Mucosa of rectum (tissue), 2 donors: Measurements from ENCODE around the gene RENBP.

Source experiments
- H3K27ac ChIP-seq, 2 donors: one replicate each; pipeline ENCODE4 v1.7.0; 2013; ENCODE audit warnings: inconsistent platforms in 2 of 2, low read depth in 2 of 2, low read length in 2 of 2
- H3K27me3 ChIP-seq, 2 donors: one replicate each; pipeline ENCODE4 v1.7.0; 2013; ENCODE audit warnings: low read length in 2 of 2; ENCODE audit not compliant: control insufficient read depth in 2 of 2, insufficient read depth in 2 of 2
- H3K36me3 ChIP-seq, 2 donors: one replicate each; pipeline ENCODE4 v1.7.0; 2013; ENCODE audit warnings: low read length in 2 of 2; ENCODE audit not compliant: control insufficient read depth in 2 of 2, insufficient read depth in 2 of 2
- H3K4me1 ChIP-seq, 2 donors: one replicate each; pipeline ENCODE4 v1.7.0; 2013; ENCODE audit warnings: low read length in 2 of 2, mild to moderate bottlenecking in 1 of 2; ENCODE audit not compliant: control insufficient read depth in 2 of 2, insufficient read depth in 2 of 2
- H3K4me3 ChIP-seq, 2 donors: one replicate each; pipeline ENCODE4 v1.7.0; 2013; ENCODE audit warnings: low read length in 2 of 2
- H3K9ac ChIP-seq, 2 donors: one replicate each; pipeline ENCODE4 v1.7.0; 2013; ENCODE audit warnings: low read length in 2 of 2, low read depth in 1 of 2, mild to moderate bottlenecking in 1 of 2
- H3K9me3 ChIP-seq, 2 donors: one replicate each; pipeline ENCODE4 v1.7.0; 2013; ENCODE audit warnings: low read length in 2 of 2; ENCODE audit not compliant: control insufficient read depth in 2 of 2
- donor health status: healthy.
- donor health status: Normal muscosa, but diverticular disease.

RENBP gene

DNA sequence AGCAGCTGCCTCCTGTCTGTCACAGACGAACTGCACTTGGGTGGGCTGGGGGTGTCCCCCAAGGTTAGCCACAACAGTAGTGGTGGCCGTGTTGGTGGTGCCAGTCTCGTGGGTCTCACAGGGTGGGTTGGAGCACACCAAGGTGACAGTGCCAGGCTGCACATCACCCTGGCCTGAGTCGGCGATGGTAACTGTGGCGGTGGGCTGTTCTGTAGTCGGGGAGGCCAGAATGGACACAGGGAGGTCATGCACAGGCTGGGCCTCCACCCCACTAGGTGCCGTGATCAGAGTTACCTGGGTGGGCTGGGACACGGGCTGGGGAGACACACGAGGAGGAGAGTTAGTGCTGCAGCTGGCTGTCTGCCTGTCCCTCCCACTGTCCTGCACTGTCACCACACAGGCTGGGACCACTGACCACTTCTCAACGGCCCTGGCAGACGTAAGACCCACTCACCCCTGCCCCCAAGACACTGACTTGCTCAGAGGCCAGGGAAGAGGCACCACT is 10.8 kb upstream of the RENBP start:
- Histone ChIP-seq H3K4me3 (no peak overlapping the region), H3K36me3 (peaks cover 52 to 79% of the 10 kb centered on the region in 2 donors), H3K9me3 (no peaks in the 10 kb centered on the region), H3K27ac (no peak overlapping the region), H3K4me1 (peaks cover 0 to 3% of the 10 kb centered on the region in 2 donors), H3K27me3 (no peaks in the 10 kb centered on the region), H3K9ac (no peak overlapping the region)

DNA sequence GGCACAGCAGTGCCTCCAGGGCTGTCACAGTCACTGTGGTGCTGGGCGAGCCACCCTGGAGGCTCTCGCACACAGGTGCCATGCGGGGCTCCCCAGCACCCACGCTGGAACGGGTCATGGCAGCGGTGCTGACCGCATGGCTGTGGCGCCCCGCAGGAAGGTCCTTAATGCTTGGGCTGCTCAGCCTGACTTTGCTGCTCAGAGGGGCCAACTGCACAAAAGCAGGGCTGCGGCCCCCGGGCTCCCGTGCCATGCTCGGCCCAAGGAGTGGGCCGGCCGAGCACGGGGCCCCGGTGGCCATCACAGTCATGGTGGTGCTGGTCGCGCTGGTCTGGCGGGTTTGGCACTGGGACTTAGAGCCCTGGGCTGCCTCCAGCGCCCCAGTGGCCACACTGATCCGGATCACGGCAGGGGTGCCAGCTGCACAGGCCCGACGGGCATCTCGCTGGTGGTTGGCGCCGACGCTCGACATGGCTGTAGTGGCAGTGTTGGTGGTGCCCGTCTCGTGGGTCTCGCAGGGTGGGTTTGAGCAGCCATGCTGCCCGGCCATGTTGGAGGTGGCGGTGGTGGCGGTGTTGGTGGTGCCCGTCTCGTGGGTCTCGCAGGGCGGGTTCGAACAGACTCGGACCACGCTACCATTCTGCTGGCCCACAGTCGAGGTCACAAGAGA is 10.2 kb upstream of the RENBP start:
- Histone ChIP-seq H3K9me3 (no peaks in the 10 kb centered on the region), H3K9ac (no peak overlapping the region), H3K27me3 (no peaks in the 10 kb centered on the region), H3K4me3 (no peak overlapping the region), H3K4me1 (peaks cover 0 to 3% of the 10 kb centered on the region in 2 donors), H3K36me3 (peaks cover 48 to 79% of the 10 kb centered on the region in 2 donors), H3K27ac (no peak overlapping the region)

DNA sequence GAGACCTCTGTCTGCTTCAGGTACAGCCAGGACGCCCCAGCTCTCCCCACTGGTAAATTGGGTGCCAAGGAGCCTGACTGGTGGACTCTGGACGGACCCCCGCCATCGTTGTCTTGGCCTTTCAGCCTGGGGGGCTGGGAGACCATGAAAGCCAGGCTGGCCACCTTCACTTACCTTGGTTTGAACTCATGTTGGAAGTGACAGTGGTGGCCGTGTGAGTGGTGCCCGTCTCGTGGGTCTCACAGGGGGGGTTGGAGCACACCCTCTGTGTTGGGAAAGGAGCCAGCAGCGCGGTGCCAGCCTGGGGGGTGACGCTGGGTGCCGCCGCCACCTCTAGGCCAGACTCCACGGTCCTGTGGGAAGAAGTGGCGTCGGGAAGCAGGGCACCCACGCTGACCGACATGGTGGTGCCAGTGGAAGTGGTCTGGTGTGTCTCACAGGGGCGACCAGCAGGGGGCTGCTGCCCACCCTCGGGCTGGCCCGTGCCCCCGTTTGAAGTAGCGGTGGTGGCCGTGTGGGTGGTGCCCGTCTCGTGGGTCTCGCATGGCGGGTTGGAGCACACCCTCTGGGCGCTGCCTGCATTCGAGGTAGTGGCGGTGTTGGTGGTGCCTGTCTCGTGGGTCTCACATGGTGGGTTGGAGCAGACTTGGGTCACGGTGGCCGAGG is 9.6 kb upstream of the RENBP start:
- Histone ChIP-seq H3K9ac (no peak overlapping the region), H3K27me3 (no peaks in the 10 kb centered on the region), H3K36me3 (peaks cover 42 to 77% of the 10 kb centered on the region in 2 donors), H3K4me3 (no peak overlapping the region), H3K4me1 (peaks cover 0 to 3% of the 10 kb centered on the region in 2 donors), H3K9me3 (no peaks in the 10 kb centered on the region), H3K27ac (peak overlapping the region in 1 of 2 donors; percentile 23)

DNA sequence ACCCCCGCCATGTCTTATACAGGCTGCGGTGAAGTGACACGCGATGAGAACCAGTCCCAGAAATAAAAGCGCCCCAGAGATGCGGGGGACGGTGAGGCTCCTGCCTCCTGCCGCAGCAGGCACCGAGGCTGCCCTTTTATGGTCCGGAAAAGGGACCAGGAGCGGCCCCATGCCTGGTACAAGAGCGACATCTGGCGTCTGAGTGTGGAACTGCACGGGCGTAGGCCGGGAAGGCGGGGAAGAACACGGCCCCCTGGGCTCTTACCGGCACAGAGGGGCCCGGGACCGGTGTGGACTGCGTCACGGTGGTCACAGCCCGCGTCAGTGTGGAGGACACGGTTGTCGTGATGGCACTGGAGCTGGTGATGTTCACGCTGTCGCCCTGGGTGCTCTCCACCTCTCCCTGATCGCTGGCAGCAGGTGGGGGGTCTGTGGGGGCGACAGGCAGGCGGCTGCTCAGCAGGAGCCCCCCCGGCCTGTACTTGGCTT is 8.9 kb upstream of the RENBP start:
- Histone ChIP-seq H3K27ac (peak overlapping the region in 1 of 2 donors; percentile 35), H3K9me3 (no peaks in the 10 kb centered on the region), H3K4me3 (no peak overlapping the region), H3K36me3 (peaks cover 36 to 71% of the 10 kb centered on the region in 2 donors), H3K27me3 (no peaks in the 10 kb centered on the region), H3K9ac (no peak overlapping the region), H3K4me1 (peaks cover 0 to 3% of the 10 kb centered on the region in 2 donors)

DNA sequence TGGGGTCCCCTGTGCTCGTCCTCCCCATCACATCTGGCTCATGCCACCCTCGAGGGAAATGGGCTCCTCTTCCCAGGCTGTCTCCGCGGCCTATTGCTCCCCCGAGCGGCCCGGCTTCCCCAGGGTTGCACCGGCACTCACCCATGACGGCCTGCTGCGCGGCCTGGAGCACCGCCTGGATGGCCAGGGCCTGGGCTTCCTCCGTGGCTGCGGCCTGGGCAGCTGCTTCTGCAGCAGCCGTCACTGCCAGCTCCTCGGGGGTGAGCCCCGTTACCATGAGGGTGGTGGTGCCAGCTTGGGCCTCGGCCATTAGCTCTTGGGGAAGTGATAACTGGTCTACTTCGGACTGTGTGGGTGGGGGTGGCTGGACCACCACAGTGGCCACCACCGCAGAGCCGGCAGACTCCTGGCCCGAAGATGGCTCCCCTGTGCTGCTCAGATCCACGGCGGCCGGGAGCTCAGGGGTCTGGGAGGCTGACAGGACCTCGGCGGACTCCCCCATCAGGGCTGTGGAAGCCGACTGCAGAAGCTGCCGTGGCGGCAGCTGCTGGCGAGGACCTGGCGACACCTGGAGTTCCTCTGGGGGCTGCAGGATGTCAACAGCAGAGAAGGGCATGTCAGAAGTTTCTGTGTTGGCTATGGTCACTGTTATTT is 8.1 kb upstream of the RENBP start:
- H3K9me3 ChIP-seq = no peaks in the 10 kb centered on the region
- H3K4me3 ChIP-seq = no peak overlapping the region
- peaks cover 31 to 64% of the 10 kb centered on the region in 2 donors for H3K36me3 ChIP-seq
- no peaks in the 10 kb centered on the region for H3K27me3 ChIP-seq
- peak overlapping the region in 1 of 2 donors; percentile 35 for H3K27ac ChIP-seq
- H3K9ac ChIP-seq = no peak overlapping the region
- H3K4me1 ChIP-seq = peaks cover 0 to 5% of the 10 kb centered on the region in 2 donors

DNA sequence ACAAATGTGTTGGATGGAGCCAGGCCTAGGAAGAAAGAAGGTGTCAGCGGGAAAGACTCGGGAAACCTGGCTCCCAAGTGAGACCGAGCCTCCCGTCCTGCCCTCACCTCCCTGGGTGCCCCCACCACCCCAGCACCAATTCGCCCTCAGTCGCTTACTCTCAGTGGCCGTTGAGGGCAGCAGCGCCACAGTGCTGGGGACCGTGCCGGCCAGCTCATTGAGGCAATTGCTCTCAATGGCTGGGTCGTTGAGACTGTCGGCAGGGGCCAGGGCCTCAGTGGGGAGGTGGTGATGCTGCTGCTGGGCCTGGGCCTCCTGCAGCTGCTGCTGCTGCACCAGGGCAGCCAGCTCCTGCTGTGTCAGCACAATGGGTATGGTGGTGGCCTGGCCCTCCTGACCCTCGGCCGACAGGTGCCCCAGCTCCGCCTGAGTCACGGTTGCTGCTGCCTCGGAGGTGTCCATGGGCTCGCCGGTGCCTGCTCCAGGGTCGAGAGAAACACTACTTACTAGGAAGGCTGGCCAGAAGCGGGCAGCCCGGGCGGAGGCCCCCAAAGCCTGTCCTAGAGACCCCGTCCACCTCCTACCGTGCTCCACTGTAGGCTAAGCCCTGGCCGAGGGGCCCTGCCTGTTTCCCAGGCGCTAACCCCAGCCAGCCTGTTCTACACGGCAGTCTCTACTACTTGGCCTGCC is 7.4 kb upstream of the RENBP start:
- no peaks in the 10 kb centered on the region for H3K9me3 ChIP-seq
- no peak overlapping the region for H3K4me3 ChIP-seq
- H3K4me1 ChIP-seq = peaks cover 0 to 5% of the 10 kb centered on the region in 2 donors
- H3K27ac ChIP-seq = peak overlapping the region in 1 of 2 donors; percentile 9
- no peak overlapping the region for H3K9ac ChIP-seq
- H3K36me3 ChIP-seq = peaks cover 24 to 57% of the 10 kb centered on the region in 2 donors
- H3K27me3 ChIP-seq = no peaks in the 10 kb centered on the region

DNA sequence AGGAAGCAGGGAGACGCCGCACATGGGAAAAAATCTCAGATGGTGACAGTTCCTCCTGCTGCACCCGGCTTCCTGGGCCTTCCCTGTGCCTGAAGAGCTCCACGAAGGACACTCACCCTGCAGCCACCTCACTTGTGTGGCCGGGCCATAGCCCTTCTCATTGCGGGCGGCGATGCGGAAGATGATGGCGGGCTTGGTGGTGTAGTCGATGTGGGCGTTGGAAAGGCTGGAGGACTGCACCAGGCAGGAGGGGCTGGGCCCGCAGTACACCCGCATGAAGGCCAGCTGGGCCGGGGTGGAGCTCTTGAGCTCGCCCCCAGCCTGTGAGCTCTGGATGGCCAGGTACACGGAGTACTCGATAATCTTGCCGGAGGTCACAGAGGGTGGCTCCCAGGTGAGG is 5.7 kb upstream of the RENBP start:
- no peaks in the 10 kb centered on the region for H3K9me3 ChIP-seq
- H3K4me1 ChIP-seq = peaks cover 0 to 5% of the 10 kb centered on the region in 2 donors
- H3K36me3 ChIP-seq = peaks cover 13 to 41% of the 10 kb centered on the region in 2 donors
- no peak overlapping the region for H3K4me3 ChIP-seq
- no peak overlapping the region for H3K9ac ChIP-seq
- no peaks in the 10 kb centered on the region for H3K27me3 ChIP-seq
- H3K27ac ChIP-seq = no peak overlapping the region

DNA sequence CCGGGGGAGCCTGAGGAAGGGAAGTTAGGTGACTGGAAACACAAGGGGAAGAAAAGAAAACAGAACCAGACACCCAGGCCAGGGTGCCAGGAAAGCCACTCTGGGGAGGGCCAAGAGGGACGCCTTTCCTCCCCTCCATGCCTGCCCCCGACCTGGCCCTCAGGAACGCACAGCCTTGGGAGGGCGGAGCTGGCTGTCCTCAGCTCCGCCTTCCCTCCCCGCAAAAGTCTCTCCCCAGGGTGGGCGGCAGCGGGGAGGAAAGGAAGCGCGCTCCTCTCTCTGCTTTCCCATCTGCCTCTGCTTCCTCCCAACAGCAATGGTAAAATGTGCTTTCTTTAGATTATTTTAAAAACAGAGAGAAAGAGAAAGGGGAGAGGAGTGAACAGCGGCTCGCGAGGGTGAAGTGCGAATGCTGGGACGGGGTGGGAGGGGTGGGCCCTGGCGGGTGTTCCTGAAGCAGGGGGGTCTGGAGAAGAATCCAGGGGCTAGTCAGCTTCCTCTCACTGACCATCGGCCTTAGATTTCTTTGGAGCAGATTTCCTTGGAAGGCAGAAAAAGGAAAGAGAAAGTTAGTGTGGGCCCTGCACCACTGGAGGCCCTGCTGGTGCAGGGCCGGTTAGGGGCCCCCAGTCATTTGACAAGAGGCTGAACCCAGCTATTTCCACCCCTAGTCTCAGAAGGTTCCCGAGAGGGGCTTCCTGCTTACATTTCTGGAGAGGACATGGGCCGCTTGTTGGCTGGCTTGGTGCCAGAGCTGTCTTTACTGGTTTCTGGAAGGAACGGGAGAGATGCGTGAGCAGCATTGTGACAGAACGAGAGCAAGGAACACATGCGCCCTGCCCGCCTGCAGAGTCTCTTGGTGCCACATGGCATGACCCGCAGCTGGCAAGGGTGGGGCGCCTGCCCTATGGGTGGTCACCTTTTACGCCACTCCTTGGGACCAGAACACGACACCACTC is 4.7 kb upstream of the RENBP start:
- peaks cover 13 to 36% of the 10 kb centered on the region in 2 donors for H3K36me3 ChIP-seq
- no peak overlapping the region for H3K27ac ChIP-seq
- peaks cover 0 to 5% of the 10 kb centered on the region in 2 donors for H3K4me1 ChIP-seq

DNA sequence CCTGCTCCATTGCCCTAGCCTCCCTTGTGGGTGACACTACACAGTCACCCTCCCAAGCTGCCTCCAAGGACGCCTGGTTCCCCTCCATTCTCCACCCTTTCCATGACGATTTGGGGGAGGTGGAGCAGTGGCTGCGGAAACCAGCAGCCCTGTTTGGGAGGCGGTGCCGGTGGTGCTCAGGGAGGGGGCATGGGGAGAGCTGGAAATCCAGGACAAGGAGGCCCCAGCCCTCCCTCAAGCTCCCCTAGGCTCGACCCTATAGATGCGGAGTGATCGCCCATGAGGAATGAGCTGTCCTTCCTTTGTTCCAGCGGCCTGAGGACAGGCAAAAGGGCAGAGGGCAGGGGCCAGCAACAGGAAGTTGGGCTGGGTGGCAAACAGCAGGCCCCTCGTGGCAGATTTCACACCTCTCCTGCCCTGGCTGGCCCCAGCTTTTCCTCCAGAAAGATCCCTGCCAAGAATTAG is 3.6 kb upstream of the RENBP start:
- Histone ChIP-seq H3K27ac (peak overlapping the region in 1 of 2 donors; percentile 9), H3K9me3 (no peaks in the 10 kb centered on the region), H3K4me1 (peaks cover 3 to 5% of the 10 kb centered on the region in 2 donors), H3K36me3 (peaks cover 11 to 31% of the 10 kb centered on the region in 2 donors), H3K9ac (no peak overlapping the region), H3K4me3 (no peak overlapping the region), H3K27me3 (peaks cover 0 to 2% of the 10 kb centered on the region in 2 donors)

More for the DNA sequence above, 4.7 kb upstream of the RENBP start:
- peaks cover 0 to under 1% of the 10 kb centered on the region in 2 donors for H3K27me3 ChIP-seq
- H3K9me3 ChIP-seq = no peaks in the 10 kb centered on the region
- no peak overlapping the region for H3K4me3 ChIP-seq
- no peak overlapping the region for H3K9ac ChIP-seq
